Neural progenitor cell (in vitro differentiated cells): ENCODE data around the gene PBXIP1. TPM values are rescaled to one million over a fixed set of nuclear protein-coding genes. Genes with fewer than 3 reads are reported as not detected.
"Not testable (repeated sequence)": the region's sequence is repeated elsewhere in the genome, so short reads cannot be mapped to it uniquely, and the experiment has no call there.

Experiments used
- DNase-seq: peaks from one replicate; pipeline ENCODE4 v3.0.0-alpha.2; 2016; ENCODE audit warnings: low spot score
- H2AFZ ChIP-seq: fragments of 200-600 bp; sonication (generic); replicated peaks from 2 replicates; pipeline ENCODE4 v1.6.1; 2016; ENCODE audit warnings: antibody characterized with exemption
- H3F3A ChIP-seq: fragments of 200-600 bp; sonication (generic); 2 replicates; pipeline ENCODE4 v1.6.1; 2016; ENCODE audit warnings: antibody characterized with exemption, low read depth
- H3K27ac ChIP-seq: fragments of 200-600 bp; sonication (generic); 2 replicates; pipeline ENCODE4 v1.5.1; 2016; ENCODE audit warnings: mild to moderate bottlenecking
- H3K27me3 ChIP-seq: fragments of 200-600 bp; sonication (generic); 2 replicates; pipeline ENCODE4 v1.6.1; 2016; ENCODE audit warnings: mild to moderate bottlenecking, moderate library complexity
- H3K36me3 ChIP-seq: fragments of 200-600 bp; sonication (generic); 2 replicates; pipeline ENCODE4 v1.5.1; 2016
- H3K4me1 ChIP-seq: fragments of 200-600 bp; sonication (generic); 2 replicates; pipeline ENCODE4 v1.6.1; 2016; ENCODE audit warnings: mixed run types
- H3K4me2 ChIP-seq: fragments of 200-600 bp; sonication (generic); 2 replicates; pipeline ENCODE4 v1.6.1; 2016
- H3K4me3 ChIP-seq: fragments of 200-600 bp; sonication (generic); 2 replicates; pipeline ENCODE4 v1.5.1; 2016
- H3K79me2 ChIP-seq: fragments of 200-600 bp; sonication (generic); 2 replicates; pipeline ENCODE4 v1.6.1; 2016; ENCODE audit warnings: low read depth
- H3K9ac ChIP-seq: fragments of 200-600 bp; sonication (generic); 2 replicates; pipeline ENCODE4 v1.6.1; 2016
- H3K9me3 ChIP-seq: fragments of 200-600 bp; sonication (generic); 2 replicates; pipeline ENCODE4 v1.5.1; 2016; ENCODE audit warnings: low read depth
- H4K20me1 ChIP-seq: fragments of 200-600 bp; sonication (generic); 2 replicates; pipeline ENCODE4 v1.6.1; 2016; ENCODE audit warnings: low read depth
- H3K27ac Mint-ChIP-seq: 3 replicates; pipeline ENCODE4 v1.8.0; 2021; ENCODE audit warnings: mixed read lengths
- H3K27me3 Mint-ChIP-seq: 2 replicates; pipeline ENCODE4 v1.8.0; 2022; ENCODE audit warnings: low read depth, mild to moderate bottlenecking, inconsistent platforms, moderate library complexity, mixed read lengths; ENCODE audit not compliant: insufficient read depth
- H3K36me3 Mint-ChIP-seq: 3 replicates; pipeline ENCODE4 v1.8.0; 2021; ENCODE audit warnings: mixed read lengths
- H3K4me1 Mint-ChIP-seq: 3 replicates; pipeline ENCODE4 v1.8.0; 2021; ENCODE audit warnings: mixed read lengths
- H3K4me3 Mint-ChIP-seq: 3 replicates; pipeline ENCODE4 v1.8.0; 2021; ENCODE audit warnings: mild to moderate bottlenecking, moderate library complexity, mixed read lengths
- H3K9me3 Mint-ChIP-seq: 3 replicates; pipeline ENCODE4 v1.8.0; 2020; ENCODE audit warnings: mixed read lengths
- EZH2 ChIP-seq: fragments of 200-600 bp; sonication (generic); IDR thresholded peaks from 2 replicates; pipeline ENCODE4 v1.6.1; 2017; ENCODE audit warnings: antibody characterized with exemption, mild to moderate bottlenecking, moderate library complexity
- EZH2phosphoT487 ChIP-seq: fragments of 200-600 bp; sonication (generic); IDR thresholded peaks from 2 replicates; pipeline ENCODE4 v1.6.1; 2017; ENCODE audit warnings: antibody characterized with exemption
- total RNA-seq: library from RNA; depleted of rRNA; stranded (reverse); fragments of >200 nt; gene quantifications from 2 replicates; pipeline ENCODE4 v1.2.3, GENCODE V29; 2015; ENCODE audit warnings: low replicate concordance
- TF ChIP-seq, protein P1 (sequence below): fragments of 200-600 bp; sonication (generic); IDR thresholded peaks from 2 replicates; pipeline ENCODE4 v1.5.1; 2017; ENCODE audit warnings: antibody characterized with exemption, mild to moderate bottlenecking

Gene PBXIP1
- total RNA-seq, 1 donor from 2014 or later, result 21.4 TPM

DNA sequence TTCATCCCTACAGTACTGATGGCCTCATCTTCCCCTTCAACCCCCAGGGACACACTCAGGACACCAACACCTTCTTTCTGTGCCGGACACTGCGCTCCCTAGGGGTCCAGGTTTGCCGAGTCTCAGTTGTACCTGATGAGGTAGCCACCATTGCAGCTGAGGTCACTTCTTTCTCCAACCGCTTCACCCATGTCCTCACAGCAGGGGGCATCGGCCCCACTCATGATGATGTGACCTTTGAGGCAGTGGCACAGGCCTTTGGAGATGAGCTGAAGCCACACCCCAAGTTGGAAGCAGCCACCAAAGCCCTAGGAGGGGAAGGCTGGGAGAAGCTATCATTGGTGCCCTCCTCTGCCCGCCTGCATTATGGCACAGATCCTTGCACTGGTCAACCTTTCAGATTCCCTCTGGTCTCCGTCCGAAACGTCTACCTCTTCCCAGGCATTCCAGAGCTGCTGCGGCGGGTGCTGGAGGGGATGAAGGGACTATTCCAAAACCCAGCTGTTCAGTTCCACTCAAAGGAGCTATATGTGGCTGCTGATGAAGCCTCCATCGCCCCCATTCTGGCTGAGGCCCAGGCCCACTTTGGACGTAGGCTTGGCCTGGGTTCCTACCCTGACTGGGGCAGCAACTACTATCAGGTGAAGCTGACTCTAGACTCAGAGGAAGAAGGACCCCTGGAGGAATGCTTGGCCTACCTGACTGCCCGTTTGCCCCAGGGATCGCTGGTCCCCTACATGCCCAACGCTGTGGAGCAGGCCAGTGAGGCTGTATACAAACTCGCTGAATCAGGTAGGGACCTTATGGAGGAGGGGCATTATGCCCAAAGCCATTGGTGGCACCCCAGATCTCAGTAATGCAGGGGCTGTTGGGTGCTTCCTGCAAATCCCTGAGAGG is 32.4 kb upstream of the PBXIP1 start:
- peaks cover 62% of the 10 kb centered on the region for H3K79me2 ChIP-seq
- no peak overlapping the region for H3K9ac ChIP-seq
- H3K27me3 ChIP-seq, result no peaks in the 10 kb centered on the region
- Mint-ChIP-seq H3K4me1 (peaks cover 12% of the 10 kb centered on the region), H3K9me3 (no peaks in the 10 kb centered on the region), H3K4me3 (peak overlapping the region; percentile 66), H3K27me3 (peaks cover 17% of the 10 kb centered on the region), H3K27ac (no peak overlapping the region), H3K36me3 (peaks cover 13% of the 10 kb centered on the region)
- H3F3A ChIP-seq, result peaks cover 6% of the 10 kb centered on the region
- no peak overlapping the region for H3K4me3 ChIP-seq
- H2AFZ ChIP-seq, result no peak overlapping the region
- no peak for TF ChIP-seq EZH2phosphoT487
- TF ChIP-seq EZH2, result no peak
- TF ChIP-seq, protein P1, sequence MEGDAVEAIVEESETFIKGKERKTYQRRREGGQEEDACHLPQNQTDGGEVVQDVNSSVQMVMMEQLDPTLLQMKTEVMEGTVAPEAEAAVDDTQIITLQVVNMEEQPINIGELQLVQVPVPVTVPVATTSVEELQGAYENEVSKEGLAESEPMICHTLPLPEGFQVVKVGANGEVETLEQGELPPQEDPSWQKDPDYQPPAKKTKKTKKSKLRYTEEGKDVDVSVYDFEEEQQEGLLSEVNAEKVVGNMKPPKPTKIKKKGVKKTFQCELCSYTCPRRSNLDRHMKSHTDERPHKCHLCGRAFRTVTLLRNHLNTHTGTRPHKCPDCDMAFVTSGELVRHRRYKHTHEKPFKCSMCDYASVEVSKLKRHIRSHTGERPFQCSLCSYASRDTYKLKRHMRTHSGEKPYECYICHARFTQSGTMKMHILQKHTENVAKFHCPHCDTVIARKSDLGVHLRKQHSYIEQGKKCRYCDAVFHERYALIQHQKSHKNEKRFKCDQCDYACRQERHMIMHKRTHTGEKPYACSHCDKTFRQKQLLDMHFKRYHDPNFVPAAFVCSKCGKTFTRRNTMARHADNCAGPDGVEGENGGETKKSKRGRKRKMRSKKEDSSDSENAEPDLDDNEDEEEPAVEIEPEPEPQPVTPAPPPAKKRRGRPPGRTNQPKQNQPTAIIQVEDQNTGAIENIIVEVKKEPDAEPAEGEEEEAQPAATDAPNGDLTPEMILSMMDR, result no peak
- H3K4me2 ChIP-seq, result no peak overlapping the region
- H4K20me1 ChIP-seq, result peaks cover 25% of the 10 kb centered on the region
- DNase-seq, result no peak
- peaks cover 9% of the 10 kb centered on the region for H3K4me1 ChIP-seq
- peaks cover 3% of the 10 kb centered on the region for H3K36me3 ChIP-seq
- H3K27ac ChIP-seq, result no peak overlapping the region
- H3K9me3 ChIP-seq, result no peaks in the 10 kb centered on the region

DNA sequence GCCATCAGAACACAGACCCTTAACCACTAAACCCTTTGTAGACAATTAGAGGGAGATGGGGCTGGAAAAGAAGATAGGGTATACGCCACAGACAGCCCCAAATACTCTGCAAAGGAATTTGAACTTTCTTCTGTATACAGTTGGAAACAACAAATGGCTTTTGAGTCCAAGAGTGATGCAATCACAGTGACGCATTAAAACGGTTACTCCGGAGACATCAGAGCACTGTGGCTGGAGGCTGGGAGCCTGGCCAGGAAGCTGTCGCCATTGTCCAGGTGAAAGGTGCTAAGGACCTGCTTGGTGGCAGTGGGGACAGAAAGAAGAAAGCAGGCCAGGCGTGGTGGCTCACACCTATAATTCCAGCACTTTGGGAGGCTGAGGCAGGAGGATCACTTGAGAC is 31.4 kb upstream of the PBXIP1 start:
- Mint-ChIP-seq H3K4me1 (peaks cover 7% of the 10 kb centered on the region), H3K36me3 (peaks cover 12% of the 10 kb centered on the region), H3K4me3 (no peak overlapping the region), H3K27me3 (peaks cover 11% of the 10 kb centered on the region), H3K27ac (no peak overlapping the region), H3K9me3 (no peaks in the 10 kb centered on the region)
- Histone ChIP-seq H3K36me3 (peaks cover 3% of the 10 kb centered on the region), H3K79me2 (peaks cover 68% of the 10 kb centered on the region), H3K27me3 (no peaks in the 10 kb centered on the region), H3K4me1 (peaks cover 14% of the 10 kb centered on the region), H3K27ac (no peak overlapping the region), H3K9ac (no peak overlapping the region), H3F3A (peaks cover 9% of the 10 kb centered on the region), H4K20me1 (peaks cover 25% of the 10 kb centered on the region), H3K9me3 (no peaks in the 10 kb centered on the region), H3K4me2 (no peak overlapping the region), H2AFZ (no peak overlapping the region), H3K4me3 (no peak overlapping the region)
- no peak for TF ChIP-seq EZH2
- no peak for TF ChIP-seq EZH2phosphoT487
- DNase-seq, result no peak

DNA sequence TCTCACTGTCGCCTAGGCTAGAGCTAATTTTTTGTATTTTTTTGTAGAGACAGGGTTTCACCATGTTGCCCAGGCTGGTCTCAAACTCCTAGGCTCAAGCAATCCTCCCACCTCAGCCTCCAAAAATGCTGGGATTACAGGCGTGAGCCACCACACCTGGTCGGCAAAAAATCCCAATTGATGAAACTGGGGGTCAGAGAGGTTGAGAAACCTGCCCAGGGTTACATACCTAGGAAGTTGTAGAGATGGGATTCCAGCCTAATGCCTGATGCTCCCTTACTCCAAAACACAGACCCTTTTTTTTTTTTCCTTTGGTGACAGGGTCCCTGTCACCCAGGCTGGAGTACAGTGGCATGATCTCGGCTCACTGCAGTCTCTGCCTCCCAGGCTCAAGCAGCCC is 30.8 kb upstream of the PBXIP1 start:
- not testable (repeated sequence) for H3K9me3 ChIP-seq

DNA sequence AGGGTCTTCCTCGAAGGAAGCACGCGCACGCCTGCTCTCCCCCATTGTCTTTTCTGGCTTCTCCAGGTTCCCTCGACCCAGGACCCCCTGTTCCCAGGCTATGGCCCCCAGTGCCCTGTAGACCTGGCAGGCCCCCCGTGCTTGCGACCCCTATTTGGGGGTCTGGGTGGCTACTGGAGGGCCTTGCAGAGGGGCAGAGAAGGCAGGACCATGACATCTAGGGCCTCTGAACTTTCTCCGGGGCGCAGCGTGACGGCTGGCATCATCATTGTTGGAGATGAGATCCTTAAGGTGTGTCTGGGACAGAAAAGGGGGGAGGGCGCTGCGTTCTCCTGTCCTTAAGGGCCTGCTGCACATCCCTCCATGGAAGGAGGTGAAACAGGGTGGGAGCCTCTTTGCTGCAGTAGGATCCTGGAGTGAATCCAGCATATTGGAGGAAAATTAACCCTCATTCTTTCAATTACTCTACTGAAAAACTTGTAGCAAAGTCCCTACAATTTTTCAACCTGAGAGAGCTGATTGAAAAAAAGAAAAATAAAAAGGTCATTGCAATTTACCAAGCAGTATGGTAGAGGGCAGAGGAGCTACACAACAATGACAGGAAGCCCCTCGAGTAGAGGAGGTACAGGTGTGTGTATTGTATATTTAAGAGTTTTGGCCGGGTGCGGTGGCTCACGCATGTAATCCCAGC is 28.0 kb upstream of the PBXIP1 start:
- Histone ChIP-seq H2AFZ (no peak overlapping the region), H3K79me2 (peaks cover 96% of the 10 kb centered on the region)
- peaks cover 8% of the 10 kb centered on the region for H3K4me1 Mint-ChIP-seq

More for the DNA sequence above, 30.8 kb upstream of the PBXIP1 start:
- not testable (repeated sequence) for DNase-seq, H2AFZ ChIP-seq, H3K36me3 ChIP-seq, H3K4me3 ChIP-seq, H3K4me3 Mint-ChIP-seq, H3K27ac Mint-ChIP-seq, H3K27me3 ChIP-seq, H3K27me3 Mint-ChIP-seq, H3K4me1 Mint-ChIP-seq, H3K27ac ChIP-seq, H3K9me3 Mint-ChIP-seq, H3K4me2 ChIP-seq, H3K9ac ChIP-seq
- peaks cover 74% of the 10 kb centered on the region for H3K79me2 ChIP-seq
- H3F3A ChIP-seq, result peaks cover 15% of the 10 kb centered on the region
- peaks cover 25% of the 10 kb centered on the region for H4K20me1 ChIP-seq
- H3K36me3 Mint-ChIP-seq, result peaks cover 11% of the 10 kb centered on the region
- H3K4me1 ChIP-seq, result peaks cover 15% of the 10 kb centered on the region

More for the DNA sequence above, 28.0 kb upstream of the PBXIP1 start:
- Histone ChIP-seq H3K9ac (peak overlapping the region; percentile 91), H3K4me3 (peak overlapping the region; percentile 87), H3K27me3 (no peaks in the 10 kb centered on the region), H3K4me2 (peak overlapping the region; percentile 97), H3K27ac (no peak overlapping the region), H3K36me3 (peaks cover 7% of the 10 kb centered on the region), H3K4me1 (peaks cover 15% of the 10 kb centered on the region), H4K20me1 (peaks cover 13% of the 10 kb centered on the region), H3K9me3 (no peaks in the 10 kb centered on the region), H3F3A (peaks cover 34% of the 10 kb centered on the region)
- Mint-ChIP-seq H3K4me3 (no peak overlapping the region), H3K27me3 (peaks cover 5% of the 10 kb centered on the region), H3K9me3 (no peaks in the 10 kb centered on the region), H3K36me3 (peaks cover 17% of the 10 kb centered on the region), H3K27ac (peak overlapping the region; percentile 31)
- no peak for DNase-seq
- TF ChIP-seq EZH2 (no peak), EZH2phosphoT487 (no peak)
- TF ChIP-seq, protein P1, result no peak
